HUES48 (cell line): Measurements from ENCODE around the gene CD81.

Source experiments
- H3K27ac ChIP-seq: one replicate; pipeline ENCODE4 v1.7.0; 2013; ENCODE audit warnings: low read depth, low read length, inconsistent platforms
- H3K27me3 ChIP-seq: 2 replicates; pipeline ENCODE4 v1.6.1; 2013; ENCODE audit warnings: mild to moderate bottlenecking, low read length; ENCODE audit not compliant: control insufficient read depth, insufficient read depth
- H3K36me3 ChIP-seq: 2 replicates; pipeline ENCODE4 v1.6.1; 2013; ENCODE audit warnings: low read length; ENCODE audit not compliant: control insufficient read depth, insufficient read depth
- H3K4me1 ChIP-seq: 2 replicates; pipeline ENCODE4 v1.6.1; 2013; ENCODE audit warnings: mild to moderate bottlenecking, low read length; ENCODE audit not compliant: control insufficient read depth, insufficient read depth
- H3K4me3 ChIP-seq: 2 replicates; pipeline ENCODE4 v1.5.1; 2013; ENCODE audit warnings: mild to moderate bottlenecking, low read depth, low read length
- H3K9ac ChIP-seq: 2 replicates; pipeline ENCODE4 v1.6.1; 2013; ENCODE audit warnings: mild to moderate bottlenecking, low read depth, low read length, moderate library complexity
- H3K9me3 ChIP-seq: 2 replicates; pipeline ENCODE4 v1.6.1; 2013; ENCODE audit warnings: low read length; ENCODE audit not compliant: control insufficient read depth, insufficient read depth

The CD81 gene

GRCh38 chr11:2426826-2427521 is 49.9 kb downstream of the CD81 start:
- no peaks in the 10 kb centered on the region for H3K36me3 ChIP-seq
- H3K9me3 ChIP-seq: no peaks in the 10 kb centered on the region
- H3K4me1 ChIP-seq: no peaks in the 10 kb centered on the region
- no peak overlapping the region for H3K9ac ChIP-seq
- H3K4me3 ChIP-seq: no peak overlapping the region
- H3K27ac ChIP-seq: no peak overlapping the region
- H3K27me3 ChIP-seq: no peaks in the 10 kb centered on the region; the same call in 1 of the 2 replicates

GRCh38 chr11:2427721-2428321 is 50.7 kb downstream of the CD81 start:
- H3K27ac ChIP-seq: no peak overlapping the region
- H3K4me3 ChIP-seq: no peak overlapping the region
- H3K4me1 ChIP-seq: no peaks in the 10 kb centered on the region
- no peak overlapping the region for H3K9ac ChIP-seq
- H3K9me3 ChIP-seq: no peaks in the 10 kb centered on the region
- no peaks in the 10 kb centered on the region; the same call in 1 of the 2 replicates for H3K27me3 ChIP-seq
- no peaks in the 10 kb centered on the region for H3K36me3 ChIP-seq

- H3K4me3 ChIP-seq: no peak overlapping the region
- no peaks in the 10 kb centered on the region for H3K4me1 ChIP-seq
- no peak overlapping the region for H3K9ac ChIP-seq
- H3K27ac ChIP-seq: no peak overlapping the region
- no peaks in the 10 kb centered on the region for H3K36me3 ChIP-seq
- no peaks in the 10 kb centered on the region for H3K9me3 ChIP-seq
- no peaks in the 10 kb centered on the region; the same call in 1 of the 2 replicates for H3K27me3 ChIP-seq
Measured at GRCh38 chr11:2428322-2428795, 51.2 kb downstream of the CD81 start.

- Histone ChIP-seq H3K27me3 (no peaks in the 10 kb centered on the region; the same call in none of the 2 replicates), H3K9me3 (no peaks in the 10 kb centered on the region), H3K36me3 (no peaks in the 10 kb centered on the region), H3K9ac (no peak overlapping the region), H3K4me3 (no peak overlapping the region), H3K4me1 (no peaks in the 10 kb centered on the region), H3K27ac (no peak overlapping the region)
Measured at GRCh38 chr11:2431395-2431794, 54.3 kb downstream of the CD81 start.

- no peaks in the 10 kb centered on the region for H3K36me3 ChIP-seq
- H3K9me3 ChIP-seq: no peaks in the 10 kb centered on the region
- H3K9ac ChIP-seq: no peak overlapping the region
- H3K27me3 ChIP-seq: peaks cover 7% of the 10 kb centered on the region
- H3K4me3 ChIP-seq: no peak overlapping the region
- H3K4me1 ChIP-seq: no peaks in the 10 kb centered on the region
- H3K27ac ChIP-seq: no peak overlapping the region
Measured at GRCh38 chr11:2432171-2432621, 55.1 kb downstream of the CD81 start.

- no peak overlapping the region for H3K9ac ChIP-seq
- H3K4me1 ChIP-seq: no peaks in the 10 kb centered on the region
- H3K4me3 ChIP-seq: no peak overlapping the region
- H3K9me3 ChIP-seq: no peaks in the 10 kb centered on the region
- H3K36me3 ChIP-seq: no peaks in the 10 kb centered on the region
- no peak overlapping the region for H3K27ac ChIP-seq
- H3K27me3 ChIP-seq: peaks cover 12% of the 10 kb centered on the region
Measured at GRCh38 chr11:2432628-2433071, 55.5 kb downstream of the CD81 start.

GRCh38 chr11:2433106-2433925 is 56.2 kb downstream of the CD81 start:
- Histone ChIP-seq H3K4me3 (no peak overlapping the region), H3K9ac (no peak overlapping the region), H3K9me3 (no peaks in the 10 kb centered on the region), H3K36me3 (no peaks in the 10 kb centered on the region), H3K4me1 (no peaks in the 10 kb centered on the region), H3K27me3 (peaks cover 12% of the 10 kb centered on the region), H3K27ac (no peak overlapping the region)

GRCh38 chr11:2434008-2434407 is 56.9 kb downstream of the CD81 start:
- no peaks in the 10 kb centered on the region for H3K9me3 ChIP-seq
- H3K27me3 ChIP-seq: peaks cover 15% of the 10 kb centered on the region
- H3K36me3 ChIP-seq: no peaks in the 10 kb centered on the region
- H3K9ac ChIP-seq: no peak overlapping the region
- no peaks in the 10 kb centered on the region for H3K4me1 ChIP-seq
- H3K4me3 ChIP-seq: no peak overlapping the region
- H3K27ac ChIP-seq: no peak overlapping the region

GRCh38 chr11:2434506-2435255 is 57.6 kb downstream of the CD81 start:
- Histone ChIP-seq H3K36me3 (no peaks in the 10 kb centered on the region), H3K4me1 (no peaks in the 10 kb centered on the region), H3K27ac (no peak overlapping the region), H3K9ac (no peak overlapping the region), H3K9me3 (no peaks in the 10 kb centered on the region), H3K4me3 (no peak overlapping the region), H3K27me3 (peaks cover 18% of the 10 kb centered on the region)

- Histone ChIP-seq H3K4me1 (no peaks in the 10 kb centered on the region), H3K4me3 (no peak overlapping the region), H3K27me3 (peaks cover 26% of the 10 kb centered on the region), H3K9ac (no peak overlapping the region), H3K9me3 (no peaks in the 10 kb centered on the region), H3K36me3 (no peaks in the 10 kb centered on the region), H3K27ac (no peak overlapping the region)
Measured at GRCh38 chr11:2435288-2436012, 58.3 kb downstream of the CD81 start.
